GM18498 (cell line): ENCODE results near the gene MAP3K5.

ENCODE experiments used
- ATAC-seq: cut with Tn5 transposase; IDR thresholded peaks from one replicate; pipeline ENCODE4 v1.9.1; 2021; ENCODE audit warnings: mild to moderate bottlenecking, moderate library complexity; ENCODE audit not compliant: unreplicated experiment

Gene MAP3K5

GRCh38 chr6:136655239-136656014 is 136.8 kb downstream of the MAP3K5 start:
- no peak for ATAC-seq

- ATAC-seq = no peak
Observed at GRCh38 chr6:136654086-136654485, 138.2 kb downstream of the MAP3K5 start.

GRCh38 chr6:136652656-136653055 is 139.6 kb downstream of the MAP3K5 start:
- no peak for ATAC-seq

GRCh38 chr6:136651982-136652381 is 140.3 kb downstream of the MAP3K5 start:
- ATAC-seq = no peak

- ATAC-seq = peak; percentile 71
Observed at GRCh38 chr6:136647363-136647852, 144.9 kb downstream of the MAP3K5 start.

GRCh38 chr6:136646377-136646776 is 145.9 kb downstream of the MAP3K5 start:
- ATAC-seq = no peak

- no peak for ATAC-seq
Observed at GRCh38 chr6:136644597-136644952, 147.7 kb downstream of the MAP3K5 start.

GRCh38 chr6:136643850-136644596 is 148.3 kb downstream of the MAP3K5 start:
- peak; percentile 51 for ATAC-seq

- ATAC-seq = no peak
Observed at GRCh38 chr6:136641873-136642465, 150.3 kb downstream of the MAP3K5 start.

GRCh38 chr6:136641166-136641565 is 151.1 kb downstream of the MAP3K5 start:
- no peak for ATAC-seq

GRCh38 chr6:136640132-136640915 is 152.0 kb downstream of the MAP3K5 start:
- ATAC-seq = no peak

GRCh38 chr6:136639702-136640101 is 152.6 kb downstream of the MAP3K5 start:
- no peak for ATAC-seq

GRCh38 chr6:136635615-136636014 is 156.7 kb downstream of the MAP3K5 start:
- ATAC-seq = no peak

- ATAC-seq = no peak
Observed at GRCh38 chr6:136633355-136633754, 158.9 kb downstream of the MAP3K5 start.

- ATAC-seq = no peak
Observed at GRCh38 chr6:136628996-136629395, 163.3 kb downstream of the MAP3K5 start.

GRCh38 chr6:136627191-136627590 is 165.1 kb downstream of the MAP3K5 start:
- ATAC-seq = no peak

- no peak for ATAC-seq
Observed at GRCh38 chr6:136625293-136625692, 167.0 kb downstream of the MAP3K5 start.

GRCh38 chr6:136624347-136624746 is 167.9 kb downstream of the MAP3K5 start:
- ATAC-seq = no peak

GRCh38 chr6:136618086-136618485 is 174.2 kb downstream of the MAP3K5 start:
- ATAC-seq = no peak

- no peak for ATAC-seq
Observed at GRCh38 chr6:136616527-136616926, 175.8 kb downstream of the MAP3K5 start.

GRCh38 chr6:136614994-136615393 is 177.3 kb downstream of the MAP3K5 start:
- ATAC-seq = no peak
